ENCODE measurements around the gene CRIP3.
"Not testable (repeated sequence)": the region's sequence is repeated elsewhere in the genome, so short reads cannot be mapped to it uniquely, and the experiment has no call there.

Gene CRIP3

GRCh38 chr6:43304882-43305281, 3.7 kb downstream of the CRIP3 start:
- no peak for DNase-seq

GRCh38 chr6:43304361-43304760, 4.3 kb downstream of the CRIP3 start:
- no peak for DNase-seq

GRCh38 chr6:43303751-43304331, 4.8 kb downstream of the CRIP3 start:
- DNase-seq: no peak

GRCh38 chr6:43303006-43303405, 5.6 kb downstream of the CRIP3 start:
- not testable (repeated sequence) for DNase-seq

- no peak for DNase-seq
Measured at GRCh38 chr6:43302126-43302525, 6.5 kb downstream of the CRIP3 start.

GRCh38 chr6:43301081-43301870, 7.3 kb downstream of the CRIP3 start:
- no peak for DNase-seq

- no peak for DNase-seq
Measured at GRCh38 chr6:43299338-43300293, 9.0 kb downstream of the CRIP3 start.

- no peak for DNase-seq
Measured at GRCh38 chr6:43298565-43299337, 9.9 kb downstream of the CRIP3 start.

GRCh38 chr6:43297644-43298564, 10.7 kb downstream of the CRIP3 start, which contains the start of gene SLC22A7:
TSS of gene SLC22A7 (plus strand) at chr6:43298260. CDS start at chr6:43298359, 99 bp downstream.
- no peak for DNase-seq

GRCh38 chr6:43296780-43297497, 11.7 kb downstream of the CRIP3 start:
- no peak for DNase-seq

GRCh38 chr6:43295456-43295855, 13.2 kb downstream of the CRIP3 start:
- no peak for DNase-seq

GRCh38 chr6:43294536-43294935, 14.1 kb downstream of the CRIP3 start:
- no peak for DNase-seq

GRCh38 chr6:43293698-43294097, 14.9 kb downstream of the CRIP3 start:
- DNase-seq: no peak

GRCh38 chr6:43292763-43293318, 15.8 kb downstream of the CRIP3 start:
- DNase-seq: no peak

- no peak for DNase-seq
Measured at GRCh38 chr6:43292341-43292740, 16.3 kb downstream of the CRIP3 start.

GRCh38 chr6:43291708-43292107, 16.9 kb downstream of the CRIP3 start:
- no peak for DNase-seq

GRCh38 chr6:43290905-43291355, 17.7 kb downstream of the CRIP3 start:
- no peak for DNase-seq

GRCh38 chr6:43290339-43290904, 18.2 kb downstream of the CRIP3 start:
- DNase-seq: no peak

GRCh38 chr6:43287717-43288679, 20.6 kb downstream of the CRIP3 start:
- DNase-seq: no peak

Measured in NCI-H446 (cell line).